GM18517 (cell line): ENCODE results near the gene MUC5AC.
"Not testable (repeated sequence)": the region's sequence is repeated elsewhere in the genome, so short reads cannot be mapped to it uniquely, and the experiment has no call there.

ENCODE experiments used
- ATAC-seq: cut with Tn5 transposase; IDR thresholded peaks from one replicate; pipeline ENCODE4 v1.9.1; 2021; ENCODE audit warnings: mild to moderate bottlenecking, moderate library complexity; ENCODE audit not compliant: unreplicated experiment

The MUC5AC gene

DNA sequence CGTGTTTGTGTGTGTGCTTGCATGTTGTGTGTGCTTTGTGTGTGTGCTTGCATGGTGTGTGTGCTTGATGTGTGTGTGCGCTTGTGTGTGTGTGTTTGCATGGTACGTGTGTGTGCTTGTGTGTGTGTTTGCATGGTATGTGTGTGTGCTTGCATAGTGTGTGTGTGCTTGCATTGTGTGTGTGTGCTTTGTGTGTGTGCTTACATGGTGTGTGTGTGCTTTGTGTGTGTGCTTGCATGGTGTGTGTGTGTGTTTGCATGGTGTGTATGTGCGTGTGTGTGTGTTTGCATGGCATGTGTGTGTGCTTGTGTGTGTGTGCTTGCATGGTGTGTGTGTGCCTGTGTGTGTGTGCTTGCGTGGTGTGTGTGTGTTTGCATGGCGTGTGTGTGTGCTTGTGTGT is 10.0 kb upstream of the MUC5AC start:
- ATAC-seq: no peak

DNA sequence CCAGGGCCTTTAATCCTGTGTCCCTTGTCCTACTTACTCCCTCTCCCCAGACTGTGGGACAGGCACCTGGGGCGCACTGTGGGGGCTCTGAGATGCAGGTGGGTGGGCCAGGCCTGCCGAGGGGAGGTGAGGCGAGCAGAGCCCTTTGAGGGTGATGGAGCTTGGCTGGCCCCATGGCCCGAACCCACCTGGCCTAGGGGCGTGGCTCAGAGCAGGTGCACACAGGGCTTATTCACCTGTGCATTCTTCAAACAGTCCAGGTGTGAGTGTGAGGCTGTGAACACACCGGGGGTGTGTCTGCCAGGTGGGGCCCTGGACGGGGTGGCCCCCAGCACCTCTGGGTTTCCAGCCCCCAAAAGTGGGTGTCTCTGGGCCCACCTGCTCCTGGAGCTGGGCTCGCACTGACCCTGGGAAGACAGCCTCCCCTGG is 9.0 kb upstream of the MUC5AC start:
- no peak for ATAC-seq

DNA sequence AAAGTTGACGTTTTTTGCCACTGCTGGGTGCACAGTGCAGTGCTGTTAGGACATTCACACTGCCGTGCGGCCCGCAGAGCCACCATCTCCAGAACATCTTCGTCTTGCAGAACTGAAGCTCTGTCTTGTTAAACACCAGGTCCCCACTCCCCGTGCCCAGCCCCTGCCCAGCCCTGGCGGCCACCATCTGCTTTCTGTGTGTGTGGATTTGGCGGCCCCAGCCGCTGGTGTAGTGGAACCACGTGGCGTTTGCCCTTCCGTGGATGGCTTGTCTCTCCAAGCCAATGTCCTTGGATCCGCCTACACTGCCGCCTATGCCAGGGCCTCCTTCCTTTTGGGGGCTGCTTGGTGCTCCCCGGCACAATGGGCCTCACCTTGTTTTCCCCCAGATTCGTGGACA is 8.2 kb upstream of the MUC5AC start:
- no peak for ATAC-seq

DNA sequence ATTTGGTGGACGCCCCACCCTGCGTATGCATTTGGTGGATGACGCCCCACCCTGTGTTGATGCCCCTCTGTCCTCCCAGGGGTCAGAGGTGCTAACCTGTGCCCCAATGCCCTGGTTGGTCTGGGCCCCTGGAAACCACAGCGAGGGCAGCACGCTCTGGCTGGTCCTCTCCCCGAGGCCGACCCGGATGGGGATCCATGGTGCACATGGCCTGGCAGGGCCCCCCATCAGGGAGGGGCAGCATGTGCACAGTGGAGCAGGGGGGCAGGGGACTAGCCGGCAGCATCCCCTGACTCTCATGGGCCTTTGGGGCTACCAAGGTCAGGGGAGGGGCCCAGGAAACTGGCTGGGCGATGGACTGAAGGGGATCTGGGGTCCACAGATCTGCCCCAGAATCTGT is 7.6 kb upstream of the MUC5AC start:
- ATAC-seq: no peak

DNA sequence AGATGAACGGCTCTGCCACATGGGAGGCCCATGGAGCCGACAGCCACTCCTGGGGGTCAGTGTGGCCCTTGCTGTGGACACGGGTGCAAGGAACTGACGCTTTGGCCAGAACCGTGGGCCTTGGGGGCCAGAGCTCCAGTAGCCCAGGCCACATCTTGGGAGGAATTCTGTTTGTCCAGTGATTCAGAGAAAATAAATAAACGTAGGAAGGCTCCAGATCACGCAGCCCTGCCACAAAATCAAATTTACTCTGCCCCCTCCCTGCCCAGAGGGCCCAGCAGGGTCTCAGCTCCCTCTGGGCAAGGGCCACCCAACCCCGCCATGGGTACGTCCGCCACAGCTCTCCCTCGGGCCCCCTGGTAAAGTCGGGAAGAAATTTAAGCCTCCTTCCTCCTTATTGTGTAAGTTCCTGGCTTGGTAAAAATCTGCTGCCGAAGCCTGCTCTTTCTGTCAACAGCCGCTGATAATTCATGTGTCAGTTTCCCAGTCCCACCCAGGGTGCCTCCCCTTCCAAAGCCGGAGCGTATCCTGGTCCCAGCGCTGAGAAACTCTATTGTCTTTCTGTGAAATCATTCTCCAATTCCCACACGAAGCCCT is 6.9 kb upstream of the MUC5AC start:
- ATAC-seq: no peak

DNA sequence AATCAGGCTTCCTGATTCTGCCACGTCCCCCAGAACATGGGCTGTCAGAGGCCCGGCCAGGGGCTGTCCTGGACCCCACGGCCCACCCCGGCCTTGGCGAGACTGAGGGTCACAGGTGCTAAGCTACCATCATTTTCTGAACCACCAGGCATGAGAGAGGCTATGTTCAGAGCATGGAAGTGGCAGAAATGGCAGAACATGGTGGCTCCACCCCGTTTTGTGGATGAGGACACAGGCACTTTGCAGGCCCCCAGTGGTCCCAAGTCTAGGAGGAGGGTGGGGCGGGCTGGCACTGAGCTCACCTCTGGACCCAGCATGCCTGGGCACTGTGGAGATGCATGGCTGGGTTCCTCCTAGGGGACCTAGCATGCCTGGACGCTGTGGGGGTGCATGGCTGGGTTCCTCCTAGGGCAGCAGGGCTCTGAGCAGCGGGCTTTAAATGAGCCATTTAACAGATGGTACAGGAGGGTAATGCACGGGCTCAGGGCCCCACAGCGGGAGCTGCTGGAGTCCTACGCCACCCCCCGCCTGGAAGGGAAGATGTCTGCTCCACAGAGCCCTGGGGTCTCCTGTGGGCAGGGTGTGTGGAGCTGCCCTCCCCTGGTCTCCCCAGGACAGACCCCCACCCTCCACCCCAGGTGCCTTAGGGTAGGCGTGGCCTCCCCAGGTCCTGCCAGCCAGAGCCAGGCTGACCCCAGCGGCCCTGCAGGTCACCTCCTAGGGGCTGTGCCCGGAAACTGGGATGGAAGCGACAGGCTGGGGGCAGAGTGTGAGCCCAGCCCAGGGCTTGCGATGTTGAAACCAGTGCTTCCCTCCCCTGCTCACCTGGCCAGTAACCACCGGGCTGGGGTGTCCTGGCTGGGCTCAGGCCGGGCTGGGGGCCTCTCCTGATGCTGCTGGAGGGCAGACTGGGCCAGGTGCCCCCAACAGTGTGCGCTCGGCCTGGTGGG is 6.1 kb upstream of the MUC5AC start:
- no peak for ATAC-seq

DNA sequence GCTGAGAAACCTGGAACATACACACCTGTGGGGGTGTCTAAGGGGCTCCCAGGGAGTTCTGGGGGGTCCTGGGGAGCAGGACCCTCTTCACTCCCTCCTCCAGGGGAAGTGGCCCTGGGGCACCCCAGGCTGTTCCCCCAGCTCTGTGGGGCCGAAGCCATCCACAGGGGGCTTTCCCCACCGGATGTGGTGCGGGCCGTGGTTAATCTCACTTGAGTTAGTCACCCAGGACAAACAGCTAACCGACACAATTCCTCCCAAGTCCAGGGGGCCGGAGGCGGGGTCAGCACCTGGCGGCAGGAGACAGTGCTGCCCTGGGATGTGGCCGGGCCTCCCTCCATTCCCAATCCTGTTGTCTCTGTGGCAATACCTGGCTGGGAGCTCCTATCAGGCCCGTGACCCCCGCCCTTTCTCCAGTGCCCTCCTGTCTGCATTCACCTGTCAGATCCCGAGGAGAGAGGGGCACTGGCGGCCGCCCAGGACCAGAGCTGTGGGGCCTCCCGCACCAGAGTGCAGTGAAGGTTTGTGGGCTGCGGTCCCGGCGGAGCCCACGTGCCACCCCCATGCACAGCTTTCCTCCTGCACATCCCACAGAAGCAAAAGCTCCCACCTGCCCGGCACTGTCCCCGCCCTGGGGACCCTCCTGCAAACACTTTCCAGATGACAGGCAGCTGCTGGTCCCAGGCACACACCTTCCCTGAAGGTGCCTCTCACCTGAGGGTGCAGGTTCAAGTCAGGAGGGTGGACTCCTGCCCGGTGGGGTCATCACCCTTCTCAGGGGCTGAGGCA is 5.2 kb upstream of the MUC5AC start:
- no peak for ATAC-seq

DNA sequence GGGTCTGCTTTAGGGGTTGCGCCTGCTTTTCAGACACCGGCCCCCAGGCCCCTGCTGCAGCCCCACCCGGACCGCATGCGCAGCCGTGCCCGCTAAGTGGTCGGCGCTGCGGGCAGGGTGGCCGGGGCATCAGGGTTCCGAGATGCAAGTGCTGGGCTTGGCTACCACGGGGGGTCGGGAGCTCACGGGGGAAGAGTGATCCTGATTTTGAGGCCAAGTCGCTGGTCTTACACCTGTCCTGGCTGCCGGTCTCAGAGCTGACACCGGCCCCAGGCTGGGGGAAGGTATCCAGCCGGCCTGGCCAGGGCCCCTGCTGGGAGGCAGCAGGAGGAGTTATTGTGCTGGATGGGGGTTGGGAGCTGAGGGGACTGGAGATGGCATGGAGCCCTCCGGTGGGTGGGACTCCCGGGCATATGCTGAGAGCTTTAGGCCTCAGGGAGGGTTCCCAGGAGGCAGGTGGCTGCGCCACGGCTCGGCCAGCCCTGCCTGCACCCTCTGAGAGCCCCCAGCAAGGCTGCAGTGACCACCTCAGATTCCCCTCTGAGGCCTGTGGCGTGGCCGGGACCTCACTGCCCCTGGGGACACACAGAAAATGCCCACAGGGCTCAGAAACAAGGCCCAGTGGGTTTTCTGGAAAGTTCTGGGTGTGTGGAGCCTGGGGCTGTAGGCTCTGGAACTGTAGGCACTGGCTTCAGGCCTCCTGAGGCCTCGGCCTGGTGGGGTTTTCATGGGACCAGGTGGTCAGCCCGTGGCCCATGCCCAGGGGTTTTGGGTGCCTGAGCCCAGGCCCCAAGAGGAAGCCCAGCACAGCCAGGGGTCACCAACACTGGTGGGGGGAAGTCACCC is 4.4 kb upstream of the MUC5AC start:
- no peak for ATAC-seq

DNA sequence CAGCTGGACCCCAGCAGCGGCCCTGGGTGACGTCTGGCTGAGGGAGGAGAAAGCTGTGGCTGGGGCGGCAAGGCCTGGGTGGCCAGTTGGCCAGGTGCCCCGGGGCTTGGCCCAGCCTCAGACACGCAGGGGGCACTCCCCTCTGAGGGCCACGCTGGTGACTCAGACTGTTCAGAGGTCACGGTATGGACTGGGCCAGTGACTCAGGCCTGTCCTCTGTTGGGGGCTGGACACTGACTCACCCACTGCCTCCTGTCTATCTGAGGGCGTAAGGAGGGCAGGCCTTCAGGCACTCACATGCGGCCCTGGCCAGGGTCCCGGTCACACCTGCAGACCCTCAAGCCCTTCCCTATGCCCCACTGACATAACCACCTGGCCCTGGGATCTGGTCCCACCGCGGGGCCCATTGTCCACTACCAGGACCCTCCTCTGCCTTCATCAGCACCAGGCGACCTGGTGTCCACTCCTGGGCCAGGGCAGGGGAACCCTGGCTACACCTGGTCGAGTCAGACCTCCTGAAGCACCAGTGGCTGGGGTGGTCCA is 3.7 kb upstream of the MUC5AC start:
- ATAC-seq: no peak

DNA sequence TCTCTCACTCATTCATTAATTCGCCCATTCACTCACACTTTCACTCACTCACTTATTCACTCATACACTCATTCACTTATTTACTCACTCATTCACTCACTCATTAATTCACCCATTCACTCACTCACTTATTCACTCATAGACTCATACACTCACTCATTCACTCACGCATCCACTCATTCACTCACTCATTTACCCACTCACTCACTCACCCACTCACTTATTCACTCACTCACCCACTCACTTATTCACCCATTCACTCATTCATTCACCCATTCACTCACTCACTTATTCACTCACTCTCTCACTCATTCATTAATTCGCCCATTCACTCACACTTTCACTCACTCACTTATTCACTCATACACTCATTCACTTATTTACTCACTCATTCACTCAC is 3.1 kb upstream of the MUC5AC start:
- not testable (repeated sequence) for ATAC-seq

DNA sequence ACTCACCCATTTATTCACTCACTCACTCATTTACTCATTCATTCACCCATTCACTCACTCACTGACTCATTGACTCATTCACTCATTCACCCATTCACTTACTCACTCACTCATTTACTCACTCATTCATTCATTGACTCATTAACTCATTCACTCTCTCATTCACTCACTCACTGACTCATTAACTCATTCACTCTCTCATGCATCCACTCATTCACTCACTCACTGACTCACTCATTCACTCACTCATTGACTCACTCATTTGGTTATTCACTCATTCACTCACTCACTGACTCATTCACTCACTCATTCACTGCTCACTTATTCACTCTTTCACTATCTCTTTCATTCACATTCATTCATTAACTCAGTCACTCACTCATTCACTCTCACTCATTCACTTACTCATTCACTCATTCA is 2.5 kb upstream of the MUC5AC start:
- no peak for ATAC-seq

DNA sequence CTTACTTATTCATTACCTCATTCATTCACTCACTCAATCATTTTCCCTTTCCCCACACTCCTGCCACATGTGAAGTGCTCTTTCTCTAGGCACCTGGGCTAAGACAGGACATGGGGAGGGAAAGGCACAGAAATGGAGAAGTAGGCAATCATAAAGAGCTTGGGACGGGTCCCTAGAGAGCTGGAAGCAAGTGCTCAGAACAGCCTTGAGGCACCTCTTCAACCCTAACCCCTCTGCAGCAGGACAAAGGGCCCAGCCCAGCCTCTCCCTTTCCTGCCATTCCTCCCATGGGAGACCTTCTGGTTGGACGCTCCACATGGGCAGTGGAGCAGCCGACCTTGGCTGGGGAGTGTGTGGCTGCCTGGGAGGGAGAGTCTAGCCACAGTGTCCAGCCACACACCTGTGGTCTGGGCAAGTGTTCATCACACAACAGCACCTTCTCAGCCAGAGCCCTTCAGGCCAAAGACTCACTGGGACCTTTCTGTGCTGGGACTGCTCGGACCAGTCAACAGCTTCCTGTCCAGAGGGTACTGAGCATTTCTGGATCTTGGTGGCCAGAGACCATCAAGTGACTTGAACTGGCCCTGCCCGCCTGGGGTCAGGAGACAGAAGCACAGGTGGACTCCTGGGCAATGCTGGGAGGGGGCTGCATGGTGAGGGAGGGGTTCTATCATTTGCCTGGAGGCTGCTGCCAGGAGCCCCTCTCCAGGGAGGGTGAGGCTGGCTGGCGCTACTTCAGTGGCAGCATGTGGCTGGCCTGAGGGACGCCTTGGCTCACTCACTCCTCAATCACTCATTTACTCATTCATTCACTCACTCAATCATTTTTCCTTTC is 1.0 kb upstream of the MUC5AC start:
- ATAC-seq: no peak

DNA sequence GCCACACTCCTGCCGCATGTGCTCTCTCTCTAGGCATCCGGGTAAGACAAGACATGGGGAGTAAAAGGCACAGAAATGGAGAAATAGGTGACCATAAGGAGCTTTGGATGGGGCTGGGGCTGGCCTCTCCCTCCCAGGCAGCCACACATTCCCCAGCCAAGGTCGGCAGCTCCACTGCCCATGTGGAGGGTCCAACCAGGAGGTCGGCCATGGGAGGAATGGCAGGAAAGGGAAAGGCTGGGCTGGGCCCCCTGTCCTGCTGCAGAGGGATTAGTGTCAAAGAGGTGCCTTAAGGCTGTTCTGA is 460 bp upstream of the MUC5AC start:
- ATAC-seq: no peak

DNA sequence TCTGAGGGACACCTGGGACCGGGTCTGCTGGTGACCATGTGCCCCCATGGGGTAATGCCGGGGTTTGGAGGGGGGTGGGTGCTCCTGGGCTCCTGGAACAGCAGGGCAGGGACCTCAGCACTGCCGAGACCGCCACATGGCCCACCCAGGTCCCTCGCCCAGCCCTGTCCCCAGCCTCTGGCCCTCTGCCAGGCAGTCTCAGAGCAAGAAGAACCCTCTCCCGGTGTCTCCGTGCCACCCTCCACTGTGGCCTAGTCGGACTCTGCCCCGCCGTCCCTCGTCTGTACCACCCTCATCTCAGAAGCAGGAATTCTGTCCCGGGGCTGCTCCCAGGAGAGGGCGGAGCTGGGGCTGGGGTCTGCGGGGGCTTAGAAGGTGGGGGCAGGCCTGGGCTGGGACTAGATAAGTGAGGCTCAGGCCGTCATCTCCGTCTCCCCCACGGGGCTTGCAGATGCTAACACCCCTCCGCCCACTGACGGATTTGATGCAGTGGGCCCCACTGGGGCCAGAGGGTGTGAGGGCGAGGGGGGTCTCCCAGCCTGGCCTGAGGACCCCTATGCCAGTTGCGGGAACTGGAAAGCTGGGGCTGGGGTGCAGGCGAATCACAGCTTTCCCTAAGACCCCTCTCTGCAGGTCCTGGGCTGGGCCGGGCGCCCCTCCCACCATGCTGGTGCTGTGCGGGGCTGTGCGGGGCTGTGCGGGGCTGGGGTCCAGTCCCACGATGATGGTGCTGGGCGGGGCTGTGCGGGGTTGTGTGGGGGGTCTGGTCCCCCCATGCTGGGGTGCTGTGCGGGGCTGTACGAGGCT is 1.1 kb downstream of the MUC5AC start:
- no peak for ATAC-seq

DNA sequence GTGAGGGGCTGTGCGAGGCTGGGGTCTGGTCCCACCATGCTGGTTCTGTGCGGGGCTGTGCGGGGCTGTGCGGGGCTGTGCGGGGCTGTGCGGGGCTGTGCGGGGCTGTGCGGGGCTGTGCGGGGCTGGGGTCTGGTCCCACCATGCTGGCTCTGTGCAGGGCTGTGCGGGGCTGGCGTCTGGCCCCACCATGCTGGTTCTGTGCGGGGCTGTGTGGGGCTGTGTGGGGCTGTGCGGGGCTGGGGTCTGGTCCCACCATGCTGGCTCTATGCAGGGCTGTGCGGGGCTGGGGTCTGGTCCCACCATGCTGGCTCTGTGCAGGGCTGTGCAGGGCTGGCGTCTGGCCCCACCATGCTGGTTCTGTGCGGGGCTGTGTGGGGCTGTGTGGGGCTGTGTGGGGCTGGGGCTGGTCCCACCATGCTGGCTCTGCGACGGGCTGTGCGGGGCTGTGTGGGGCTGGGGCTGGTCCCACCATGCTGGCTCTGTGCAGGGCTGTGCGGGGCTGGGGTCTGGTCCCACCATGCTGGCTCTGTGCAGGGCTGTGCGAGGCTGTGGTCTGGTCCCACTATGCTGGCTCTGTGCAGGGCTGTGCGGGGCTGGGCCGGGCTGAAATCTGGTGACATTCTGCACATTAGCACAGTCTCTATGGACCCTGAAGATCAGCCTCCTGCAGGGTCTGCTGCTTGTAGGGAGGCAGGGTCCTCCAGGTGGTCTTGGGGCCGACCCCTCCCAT is 1.9 kb downstream of the MUC5AC start:
- not testable (repeated sequence) for ATAC-seq

DNA sequence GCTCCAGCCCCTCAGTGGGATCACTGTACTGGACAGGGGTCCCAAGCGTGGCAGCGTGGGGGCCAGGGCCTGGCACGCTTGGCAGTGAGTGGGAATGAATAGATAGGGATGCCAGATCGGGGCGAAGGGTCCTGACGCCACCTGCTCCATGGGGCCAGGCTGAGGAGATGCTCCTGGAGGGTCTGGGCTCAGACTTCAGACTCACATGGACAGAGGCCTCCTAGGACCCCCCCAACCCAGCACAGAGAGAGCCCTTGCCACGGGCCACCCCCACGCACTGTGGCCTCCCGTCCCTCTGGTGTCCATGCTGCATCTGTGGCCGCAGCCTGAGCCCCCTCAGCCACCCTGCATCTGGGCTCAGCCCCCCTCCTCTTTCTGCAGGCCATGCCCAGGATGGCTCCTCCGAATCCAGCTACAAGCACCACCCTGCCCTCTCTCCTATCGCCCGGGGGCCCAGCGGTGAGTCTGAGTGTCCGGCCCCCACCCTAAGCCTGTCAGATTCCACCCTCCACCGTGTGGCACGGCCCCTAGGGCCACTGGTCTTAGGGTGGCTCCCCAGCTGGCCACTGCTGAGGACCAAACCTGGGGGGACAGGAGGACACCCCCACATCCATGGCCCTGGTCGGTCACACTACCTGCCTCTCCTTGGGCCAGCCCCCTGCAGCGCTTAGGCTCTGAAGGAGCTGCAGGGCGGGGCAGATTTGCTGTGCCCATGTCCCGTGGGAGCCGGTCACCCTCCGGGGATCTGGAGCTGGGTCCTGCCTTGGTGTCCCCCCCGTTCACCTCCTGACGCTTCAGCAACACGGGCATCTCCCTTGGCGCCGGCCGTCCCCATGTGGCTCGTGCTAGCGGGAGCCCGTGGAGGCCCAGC is 2.7 kb downstream of the MUC5AC start:
- ATAC-seq: no peak

DNA sequence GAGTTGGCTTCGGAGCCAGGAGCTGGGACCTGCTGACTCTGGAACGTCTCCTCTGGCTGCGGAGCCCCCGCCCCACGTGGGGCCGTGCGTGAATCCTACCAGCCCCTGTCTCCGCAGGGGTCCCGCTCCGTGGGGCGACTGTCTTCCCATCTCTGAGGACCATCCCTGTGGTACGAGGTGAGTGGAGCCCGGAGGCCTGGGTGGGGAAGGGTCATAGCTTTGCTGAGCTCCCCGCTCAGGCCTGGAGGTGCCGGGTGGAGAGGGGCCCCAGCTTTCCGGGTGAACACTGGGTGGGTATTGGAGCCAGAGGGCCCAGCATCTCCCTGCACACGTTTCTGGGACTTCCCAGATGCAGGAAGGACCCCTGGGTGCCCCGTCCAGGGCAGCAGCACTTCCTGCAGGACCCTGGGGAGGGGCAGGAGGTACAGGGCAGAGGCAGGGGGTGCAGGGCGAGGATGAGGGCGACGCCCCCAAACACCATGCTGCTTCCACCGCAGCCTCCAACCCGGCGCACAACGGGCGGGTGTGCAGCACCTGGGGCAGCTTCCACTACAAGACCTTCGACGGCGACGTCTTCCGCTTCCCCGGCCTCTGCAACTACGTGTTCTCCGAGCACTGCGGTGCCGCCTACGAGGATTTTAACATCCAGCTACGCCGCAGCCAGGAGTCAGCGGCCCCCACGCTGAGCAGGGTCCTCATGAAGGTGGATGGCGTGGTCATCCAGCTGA is 3.8 kb downstream of the MUC5AC start:
- ATAC-seq: no peak
